ENCODE results near the gene TFF3.

TFF3 gene

DNA sequence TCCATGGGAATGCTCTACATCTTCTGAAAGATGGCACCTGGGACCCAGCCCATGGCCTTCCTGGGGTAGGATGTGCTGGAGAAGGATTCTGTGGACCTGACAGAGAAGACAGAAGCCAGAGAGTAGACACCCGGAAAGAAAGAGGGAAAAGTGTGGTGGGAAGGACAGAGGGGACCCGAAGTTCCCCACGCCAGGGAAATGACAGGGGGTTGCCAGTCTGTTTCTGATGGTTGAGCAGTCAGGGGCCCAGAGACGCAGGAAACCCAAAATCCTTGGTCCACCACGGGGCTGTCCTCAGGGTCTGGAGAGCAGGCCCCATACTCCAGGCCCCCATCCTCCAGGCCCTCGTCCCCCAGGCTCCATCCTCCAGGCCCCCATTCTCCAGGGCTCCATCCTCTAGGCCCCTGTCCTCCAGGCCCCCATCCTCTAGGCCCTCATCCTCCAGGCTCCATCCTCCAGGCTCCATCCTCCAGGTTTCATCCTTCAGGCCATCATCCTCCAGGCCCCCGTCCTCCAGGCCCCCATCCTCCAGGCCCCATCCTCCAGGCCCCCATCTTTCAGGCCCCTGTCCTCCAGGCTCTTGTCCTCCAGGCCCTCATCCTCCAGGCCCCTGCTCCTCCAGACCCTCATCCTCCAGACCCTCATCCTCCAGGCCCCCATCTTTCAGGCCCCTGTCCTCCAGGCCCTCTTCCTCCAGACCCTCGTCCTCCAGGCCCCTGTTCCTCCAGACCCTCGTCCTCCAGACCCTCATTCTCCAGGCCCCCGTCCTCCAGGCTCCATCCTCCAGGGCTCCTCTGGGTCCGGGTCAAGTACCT, 36.6 kb upstream of the TFF3 start:
- no peak overlapping the region for H3K4me3 ChIP-seq (replicated peaks; ENCODE audit: low read depth, low read length)
- TF ChIP-seq CTCF (IDR thresholded peaks at IDR 0.05; ENCODE audit: low read depth, low read length, missing control alignments), result no peak
- no peak for DNase-seq (ENCODE audit: extremely low read depth, low read depth)

- no peak within 1 kb of the TSS for H3K4me3 ChIP-seq (replicated peaks; ENCODE audit: low read depth, low read length)
- no peak for DNase-seq (ENCODE audit: extremely low read depth, low read depth)
- no peak for TF ChIP-seq CTCF (IDR thresholded peaks at IDR 0.05; ENCODE audit: low read depth, low read length, missing control alignments)
These were observed 35.8 kb upstream of the TFF3 start, which contains the start of gene TFF2 for GRCh38 chr21:42350927-42351426. TSS of gene TFF2 (minus strand) at chr21:42350994. CDS start at chr21:42350957, 37 bp downstream.

DNA sequence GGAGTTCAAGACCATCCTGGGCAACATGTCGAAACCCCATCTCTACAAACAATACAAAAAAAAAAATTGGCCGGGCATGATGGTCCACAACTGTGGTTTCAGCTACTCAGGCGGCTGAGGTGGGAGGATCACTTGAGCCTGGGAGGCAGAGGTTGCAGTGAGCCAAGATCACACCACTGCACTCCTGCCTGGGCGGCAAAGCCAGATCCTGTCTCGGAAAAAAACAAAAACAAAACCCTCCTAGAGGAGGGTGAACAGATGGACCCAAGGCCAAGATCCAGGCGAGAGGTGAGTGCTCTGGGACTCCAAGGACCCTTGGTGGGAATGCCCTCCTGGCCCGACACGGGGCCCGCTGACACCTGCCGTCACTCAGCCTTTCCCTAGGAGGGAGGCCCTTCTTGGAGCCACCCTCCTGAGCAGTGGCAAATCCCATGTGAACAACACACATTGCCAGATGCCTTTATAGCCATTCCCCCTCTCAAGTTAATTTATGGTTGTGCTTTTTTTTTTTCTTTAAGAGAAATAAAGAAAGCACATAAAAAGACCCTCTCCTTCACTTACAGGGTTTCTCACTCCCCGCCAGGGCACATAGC, 35.2 kb upstream of the TFF3 start:
- no peak for TF ChIP-seq CTCF (IDR thresholded peaks at IDR 0.05; ENCODE audit: low read depth, low read length, missing control alignments)
- no peak for DNase-seq (ENCODE audit: extremely low read depth, low read depth)
- H3K4me3 ChIP-seq (replicated peaks; ENCODE audit: low read depth, low read length), result no peak overlapping the region

GRCh38 chr21:42349420-42350317, 34.5 kb upstream of the TFF3 start:
- no peak overlapping the region for H3K4me3 ChIP-seq (replicated peaks; ENCODE audit: low read depth, low read length)
- TF ChIP-seq CTCF (IDR thresholded peaks at IDR 0.05; ENCODE audit: low read depth, low read length, missing control alignments), result no peak
- DNase-seq (ENCODE audit: extremely low read depth, low read depth), result no peak

GRCh38 chr21:42348762-42349161, 33.6 kb upstream of the TFF3 start:
- no peak for DNase-seq (ENCODE audit: extremely low read depth, low read depth)
- H3K4me3 ChIP-seq (replicated peaks; ENCODE audit: low read depth, low read length), result no peak overlapping the region
- TF ChIP-seq CTCF (IDR thresholded peaks at IDR 0.05; ENCODE audit: low read depth, low read length, missing control alignments), result no peak

- DNase-seq (ENCODE audit: extremely low read depth, low read depth), result no peak
- no peak overlapping the region for H3K4me3 ChIP-seq (replicated peaks; ENCODE audit: low read depth, low read length)
- no peak for TF ChIP-seq CTCF (IDR thresholded peaks at IDR 0.05; ENCODE audit: low read depth, low read length, missing control alignments)
These were observed 32.6 kb upstream of the TFF3 start for GRCh38 chr21:42347601-42348327.
